PC-3 (cell line): ENCODE results near the gene VPS35L. TPM values are rescaled to one million over a fixed set of nuclear protein-coding genes. Genes with fewer than 3 reads are reported as not detected.
A peak's percentile ranks its signal among the peaks of the same experiment; 100 is the strongest.

ENCODE experiments used
- ATAC-seq: fragments of 200-7000 bp; cut with Tn5 transposase; 2 replicates; pipeline ENCODE4 v1.9.1; 2020; ENCODE audit warnings: mild to moderate bottlenecking, moderate library complexity
- BruUV-seq: library from RNA; stranded (reverse); fragments of 400-500 nt; replicated peaks from 2 replicates; lab custom pipeline; 2021; lab: Mats Ljungman, UMichigan
- CTCF ChIA-PET: fragments of 300-600 bp; sonication (Branson Sonifier 250); formaldehyde crosslinking; loops from one replicate; lab custom pipeline; 2022; ENCODE audit warnings: antibody characterized with exemption; lab: Charles Lee
- POLR2A ChIA-PET: fragments of 300-600 bp; sonication (Branson Sonifier 250); formaldehyde crosslinking; loops from one replicate; lab custom pipeline; 2022; ENCODE audit warnings: antibody characterized with exemption; ENCODE audit not compliant: unreplicated experiment; lab: Charles Lee
- DNase-seq: peaks from one replicate; pipeline ENCODE4 v3.0.0-alpha.2; 2015
- H2AFZ ChIP-seq: fragments of 300-600 bp; sonication (generic); 2 replicates; pipeline ENCODE4 v1.6.0; 2016; ENCODE audit warnings: antibody characterized with exemption, low read length
- H3F3A ChIP-seq: fragments of 300-600 bp; sonication (generic); one replicate; pipeline ENCODE4 v1.6.0; 2017; ENCODE audit warnings: antibody characterized with exemption, low read length, control low read depth, mild to moderate bottlenecking; ENCODE audit not compliant: unreplicated experiment
- H3K27ac ChIP-seq: fragments of 300-600 bp; sonication (generic); 2 replicates; pipeline ENCODE4 v1.5.1; 2016; ENCODE audit warnings: mild to moderate bottlenecking, low read length
- H3K27me3 ChIP-seq: fragments of 300-600 bp; sonication (generic); 2 replicates; pipeline ENCODE4 v1.6.1; 2016; ENCODE audit warnings: low read length, mixed read lengths
- H3K36me3 ChIP-seq: fragments of 300-600 bp; sonication (generic); 2 replicates; pipeline ENCODE4 v1.6.1; 2016; ENCODE audit warnings: low read depth, mixed run types, low read length, mixed read lengths
- H3K4me1 ChIP-seq: fragments of 300-600 bp; sonication (generic); 2 replicates; pipeline ENCODE4 v1.5.1; 2016; ENCODE audit warnings: low read length; ENCODE audit not compliant: insufficient read depth
- H3K4me2 ChIP-seq: fragments of 300-600 bp; sonication (generic); 2 replicates; pipeline ENCODE4 v1.6.0; 2016; ENCODE audit warnings: low read length
- H3K4me3 ChIP-seq: fragments of 300-600 bp; sonication (generic); 2 replicates; pipeline ENCODE4 v1.5.1; 2016; ENCODE audit warnings: mild to moderate bottlenecking, low read length, mixed read lengths
- H3K79me2 ChIP-seq: fragments of 300-600 bp; sonication (generic); 2 replicates; pipeline ENCODE4 v1.6.1; 2017; ENCODE audit warnings: low read length, mixed read lengths
- H3K9ac ChIP-seq: fragments of 300-600 bp; sonication (generic); 2 replicates; pipeline ENCODE4 v1.6.0; 2016; ENCODE audit warnings: mild to moderate bottlenecking, low read length
- H3K9me2 ChIP-seq: fragments of 300-600 bp; sonication (generic); replicated peaks from 2 replicates; pipeline ENCODE4 v1.6.1; 2016; ENCODE audit warnings: mixed run types, low read length, mixed read lengths
- H3K9me3 ChIP-seq: fragments of 300-600 bp; sonication (generic); 2 replicates; pipeline ENCODE4 v1.6.1; 2016; ENCODE audit warnings: low read length, mixed read lengths
- H4K20me1 ChIP-seq: fragments of 300-600 bp; sonication (generic); 2 replicates; pipeline ENCODE4 v1.6.1; 2016; ENCODE audit warnings: low read length, mixed read lengths
- EZH2 ChIP-seq: fragments of 300-600 bp; sonication (generic); IDR thresholded peaks from one replicate; pipeline ENCODE4 v1.6.1; 2017; ENCODE audit warnings: antibody characterized with exemption, mild to moderate bottlenecking, low read length; ENCODE audit not compliant: unreplicated experiment
- EZH2phosphoT487 ChIP-seq: fragments of 300-600 bp; sonication (generic); IDR thresholded peaks from 2 replicates; pipeline ENCODE4 v1.6.1; 2018; ENCODE audit warnings: mild to moderate bottlenecking, antibody characterized with exemption, low read length, borderline replicate concordance
- intact Hi-C: fragments of 100-400 bp; cut with micrococcal nuclease; formaldehyde crosslinking; loops from 2 replicates; pipeline ENCODE4 v1.9.0; 2023
- total RNA-seq: library from RNA; depleted of rRNA; stranded (reverse); fragments of >200 nt; gene quantifications from 2 replicates; pipeline ENCODE4 v1.2.3, GENCODE V29; 2014
- TF ChIP-seq, protein P1 (sequence below): fragments of 300-600 bp; sonication (generic); conservative IDR thresholded peaks from 2 replicates; pipeline ENCODE4 v1.5.1; 2017; ENCODE audit warnings: antibody characterized with exemption, low read depth, mild to moderate bottlenecking, low read length

VPS35L gene
- total RNA-seq, 1 experiment from 2014 or later, result 2.9 TPM

DNA sequence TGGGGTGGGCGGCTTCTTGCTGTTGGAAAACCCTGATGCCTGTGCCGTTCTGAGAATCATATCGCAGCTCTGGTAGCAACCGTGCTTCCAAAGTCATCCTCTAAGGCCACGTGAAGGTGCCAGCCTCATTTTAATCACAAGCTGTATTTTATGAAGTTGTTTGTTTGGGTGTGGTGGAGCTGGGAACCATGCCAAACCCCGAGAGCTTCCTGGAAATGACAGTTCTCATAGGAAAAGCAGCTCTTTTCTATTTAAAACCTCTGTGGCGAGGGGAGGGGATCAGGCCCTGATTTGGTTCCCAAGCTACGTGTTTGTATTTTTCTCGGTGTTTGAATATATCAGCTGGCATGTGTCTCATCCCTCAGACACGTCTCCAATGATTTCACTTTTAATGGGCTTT lies 140.8 kb downstream of the VPS35L start:
- intact Hi-C loops, result loop anchor here (5.0 kb wide), 3 partner anchors 56 to 191 kb away; no protein-coding TSS in a partner anchor
- TF ChIP-seq, protein P1, sequence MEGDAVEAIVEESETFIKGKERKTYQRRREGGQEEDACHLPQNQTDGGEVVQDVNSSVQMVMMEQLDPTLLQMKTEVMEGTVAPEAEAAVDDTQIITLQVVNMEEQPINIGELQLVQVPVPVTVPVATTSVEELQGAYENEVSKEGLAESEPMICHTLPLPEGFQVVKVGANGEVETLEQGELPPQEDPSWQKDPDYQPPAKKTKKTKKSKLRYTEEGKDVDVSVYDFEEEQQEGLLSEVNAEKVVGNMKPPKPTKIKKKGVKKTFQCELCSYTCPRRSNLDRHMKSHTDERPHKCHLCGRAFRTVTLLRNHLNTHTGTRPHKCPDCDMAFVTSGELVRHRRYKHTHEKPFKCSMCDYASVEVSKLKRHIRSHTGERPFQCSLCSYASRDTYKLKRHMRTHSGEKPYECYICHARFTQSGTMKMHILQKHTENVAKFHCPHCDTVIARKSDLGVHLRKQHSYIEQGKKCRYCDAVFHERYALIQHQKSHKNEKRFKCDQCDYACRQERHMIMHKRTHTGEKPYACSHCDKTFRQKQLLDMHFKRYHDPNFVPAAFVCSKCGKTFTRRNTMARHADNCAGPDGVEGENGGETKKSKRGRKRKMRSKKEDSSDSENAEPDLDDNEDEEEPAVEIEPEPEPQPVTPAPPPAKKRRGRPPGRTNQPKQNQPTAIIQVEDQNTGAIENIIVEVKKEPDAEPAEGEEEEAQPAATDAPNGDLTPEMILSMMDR, result no peak
- TF ChIP-seq EZH2phosphoT487 (no peak), EZH2 (no peak)
- H4K20me1 ChIP-seq, result no peaks in the 10 kb centered on the region
- no TSS peak for BruUV-seq
- peak overlapping the region; percentile 55 for H3K4me2 ChIP-seq
- H3K9me3 ChIP-seq, result no peaks in the 10 kb centered on the region
- 0 out of 2 replicates have a peak, but pooled peaks cover 4% of the 10 kb centered on the region for H3K79me2 ChIP-seq
- H3K4me3 ChIP-seq, result no peak overlapping the region
- no peaks in the 10 kb centered on the region for H3K27me3 ChIP-seq
- ChIA-PET CTCF (interaction anchor here (0.6 to 1.2 kb wide), 4 partner anchors 95 to 688 kb away, joined by 3 to 8 read pairs (median 4); partner anchors contain the start of gene GPRC5B), POLR2A (interaction anchor here (0.6 to 0.9 kb wide), 4 partner anchors 8 to 1406 kb away, joined by 3 to 5 read pairs (median 4); no protein-coding TSS in a partner anchor)
- no peaks in the 10 kb centered on the region for H3K36me3 ChIP-seq
- H3K4me1 ChIP-seq, result peaks cover 45% of the 10 kb centered on the region
- peak overlapping the region; percentile 69 for H3K27ac ChIP-seq
- ATAC-seq, result peak; percentile 68
- DNase-seq, result peak; percentile 83
- H3K9me2 ChIP-seq, result no peaks in the 10 kb centered on the region
- H3F3A ChIP-seq, result no peaks in the 10 kb centered on the region
- peak overlapping the region; percentile 44; the same call in 1 of the 2 replicates for H3K9ac ChIP-seq
- peak overlapping the region; percentile 42; the same call in 1 of the 2 replicates for H2AFZ ChIP-seq

DNA sequence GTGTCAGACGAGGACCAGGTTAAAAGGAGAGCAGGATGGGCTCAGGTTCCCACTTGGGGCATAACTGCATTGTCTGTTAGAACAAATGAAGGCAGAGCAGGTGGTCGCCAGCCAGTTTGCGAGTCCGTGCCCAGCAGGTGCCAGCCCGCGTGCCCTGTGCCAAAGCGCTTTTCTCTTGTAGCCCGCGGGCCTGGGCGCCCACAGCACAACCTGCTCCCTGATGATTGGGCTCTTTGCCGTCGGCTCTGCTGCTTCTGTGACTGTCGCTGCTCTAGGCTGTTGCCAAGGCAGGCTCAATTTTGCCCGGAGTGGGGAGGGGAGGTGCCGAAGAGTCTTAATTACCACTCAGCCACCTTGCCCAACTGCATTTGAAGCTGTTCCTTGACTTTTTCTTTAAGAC lies 141.5 kb downstream of the VPS35L start:
- no peak overlapping the region for H2AFZ ChIP-seq
- H3K36me3 ChIP-seq, result no peaks in the 10 kb centered on the region
- no peak for TF ChIP-seq EZH2phosphoT487
- H3K9ac ChIP-seq, result peak overlapping the region; percentile 44; the same call in 1 of the 2 replicates
- ATAC-seq (no peak), DNase-seq (no peak)
- peak overlapping the region; percentile 66 for H3K27ac ChIP-seq
- no TSS peak for BruUV-seq
- no peak overlapping the region for H3K4me3 ChIP-seq
- H4K20me1 ChIP-seq, result no peaks in the 10 kb centered on the region
- peak overlapping the region; percentile 55 for H3K4me2 ChIP-seq
- POLR2A ChIA-PET, result interaction anchor here (0.6 to 0.9 kb wide), 2 partner anchors 8 to 1405 kb away, joined by 3 to 4 read pairs; no protein-coding TSS in a partner anchor
- no peaks in the 10 kb centered on the region for H3K9me2 ChIP-seq
- H3K4me1 ChIP-seq, result peaks cover 41% of the 10 kb centered on the region
- H3K27me3 ChIP-seq, result no peaks in the 10 kb centered on the region
- CTCF ChIA-PET, result interaction anchor here (1.1 to 1.2 kb wide), 2 partner anchors 96 to 188 kb away, joined by 4 to 8 read pairs; partner anchors contain the start of gene GPRC5B
- H3F3A ChIP-seq, result no peaks in the 10 kb centered on the region
- 0 out of 2 replicates have a peak, but pooled peaks cover 4% of the 10 kb centered on the region for H3K79me2 ChIP-seq
- intact Hi-C loops, result loop anchor here (5.0 kb wide), 3 partner anchors 55 to 190 kb away; no protein-coding TSS in a partner anchor
- H3K9me3 ChIP-seq, result no peaks in the 10 kb centered on the region

GRCh38 chr16:19697756-19698318 lies 142.3 kb downstream of the VPS35L start:
- CTCF ChIA-PET, result no interaction called here
- no peaks in the 10 kb centered on the region for H3K9me2 ChIP-seq
- intact Hi-C loops, result loop anchor here (5.0 kb wide), 3 partner anchors 54 to 189 kb away; no protein-coding TSS in a partner anchor
- H2AFZ ChIP-seq, result no peak overlapping the region
- no TSS peak for BruUV-seq
- no peaks in the 10 kb centered on the region for H3K9me3 ChIP-seq
- no peak overlapping the region for H3K4me2 ChIP-seq
- DNase-seq (no peak), ATAC-seq (no peak)
- H3K27ac ChIP-seq, result no peak overlapping the region
- peaks cover 3% of the 10 kb centered on the region; the same call in 1 of the 2 replicates for H3K36me3 ChIP-seq
- H3K79me2 ChIP-seq, result 0 out of 2 replicates have a peak, but pooled peaks cover 4% of the 10 kb centered on the region
- no peaks in the 10 kb centered on the region for H3F3A ChIP-seq
- H3K4me3 ChIP-seq, result no peak overlapping the region
- H3K4me1 ChIP-seq, result peaks cover 41% of the 10 kb centered on the region
- H3K9ac ChIP-seq, result no peak overlapping the region
- no peaks in the 10 kb centered on the region for H3K27me3 ChIP-seq
- POLR2A ChIA-PET, result no interaction called here
- TF ChIP-seq EZH2phosphoT487 (no peak), EZH2 (no peak)
- TF ChIP-seq, protein P1, result no peak
- H4K20me1 ChIP-seq, result no peaks in the 10 kb centered on the region
